H1 (cell line): ENCODE results near the gene SMARCA4. TPM values are rescaled to one million over a fixed set of nuclear protein-coding genes. Genes with fewer than 3 reads are reported as not detected.

Source experiments
- BCL11A ChIP-seq, 2 experiments: IDR thresholded peaks; one replicate each; pipeline ENCODE4 v1.6.1; 2011; ENCODE audit warnings: low read depth in 2 of 2, low read length in 2 of 2, mild to moderate bottlenecking in 2 of 2
- CTBP2 ChIP-seq: IDR thresholded peaks from 2 replicates; pipeline ENCODE4 v1.7.0; 2011; ENCODE audit warnings: borderline replicate concordance, mild to moderate bottlenecking, moderate library complexity, mixed read lengths, low read length; ENCODE audit not compliant: insufficient read depth, insufficient read length
- RXRA ChIP-seq: IDR thresholded peaks from 2 replicates; pipeline ENCODE4 v1.6.1; 2011; ENCODE audit warnings: low read depth, mild to moderate bottlenecking, low read length, moderate library complexity; ENCODE audit not compliant: insufficient read depth
- polyA plus RNA-seq, 7 experiments: library from polyadenylated mRNA; depleted of rRNA in 3 of 7; stranded (reverse) in 5 of 7; unstranded in 2 of 7; fragments of >200 nt in 5 of 7; fragments of 200-250 nt in 2 of 7; gene quantifications; 1 replicate in 5 of 7; 2 replicates in 1 of 7; 4 replicates in 1 of 7; pipeline versions ENCODE4 v1.2.1 to v1.2.3, GENCODE V29; 2011 to 2013; ENCODE audit warnings: missing spikeins in 2 of 7, mixed read lengths in 2 of 7
- total RNA-seq: library from RNA; stranded (reverse); fragmentation: NEBNext Ultra II Directional; extraction: Animal tissue kit (Norgen Biotek cat#: 25700); gene quantifications from 2 replicates; pipeline ENCODE4 v1.2.1, GENCODE V29; 2021
- TF ChIP-seq, protein P1 (sequence below): fragments of 300-600 bp; sonication (generic); IDR thresholded peaks from 2 replicates; pipeline ENCODE4 v1.7.1; 2012; ENCODE audit warnings: low read length, moderate library complexity, mild to moderate bottlenecking, inconsistent platforms; ENCODE audit not compliant: insufficient replicate concordance

SMARCA4 gene
- total and polyA plus RNA-seq, 2 of the 8 experiments (the other 6 are each of a cell fraction or from before 2014, with no cell fraction given) = 86.4 to 263 TPM

DNA sequence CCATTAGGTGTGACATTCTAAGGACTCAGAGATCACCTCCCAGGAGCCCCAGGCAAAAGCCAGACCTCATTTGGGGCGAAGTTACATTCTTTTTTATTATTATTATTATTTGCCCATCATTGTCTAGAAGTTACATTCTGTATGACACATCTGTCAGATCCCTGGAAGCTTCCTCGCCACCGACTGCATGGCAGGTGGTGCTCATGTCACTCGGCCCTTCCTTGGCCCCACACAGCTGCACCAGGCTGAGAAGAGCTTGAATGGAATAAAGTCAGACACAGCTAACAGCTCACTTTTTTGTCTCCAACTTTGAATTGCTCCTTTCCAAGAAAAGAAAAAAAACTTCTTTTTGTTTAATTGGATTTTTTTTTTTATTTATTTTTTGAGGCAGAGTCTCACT lies 87.0 kb downstream of the SMARCA4 start (continued):
- TF ChIP-seq, protein P1, sequence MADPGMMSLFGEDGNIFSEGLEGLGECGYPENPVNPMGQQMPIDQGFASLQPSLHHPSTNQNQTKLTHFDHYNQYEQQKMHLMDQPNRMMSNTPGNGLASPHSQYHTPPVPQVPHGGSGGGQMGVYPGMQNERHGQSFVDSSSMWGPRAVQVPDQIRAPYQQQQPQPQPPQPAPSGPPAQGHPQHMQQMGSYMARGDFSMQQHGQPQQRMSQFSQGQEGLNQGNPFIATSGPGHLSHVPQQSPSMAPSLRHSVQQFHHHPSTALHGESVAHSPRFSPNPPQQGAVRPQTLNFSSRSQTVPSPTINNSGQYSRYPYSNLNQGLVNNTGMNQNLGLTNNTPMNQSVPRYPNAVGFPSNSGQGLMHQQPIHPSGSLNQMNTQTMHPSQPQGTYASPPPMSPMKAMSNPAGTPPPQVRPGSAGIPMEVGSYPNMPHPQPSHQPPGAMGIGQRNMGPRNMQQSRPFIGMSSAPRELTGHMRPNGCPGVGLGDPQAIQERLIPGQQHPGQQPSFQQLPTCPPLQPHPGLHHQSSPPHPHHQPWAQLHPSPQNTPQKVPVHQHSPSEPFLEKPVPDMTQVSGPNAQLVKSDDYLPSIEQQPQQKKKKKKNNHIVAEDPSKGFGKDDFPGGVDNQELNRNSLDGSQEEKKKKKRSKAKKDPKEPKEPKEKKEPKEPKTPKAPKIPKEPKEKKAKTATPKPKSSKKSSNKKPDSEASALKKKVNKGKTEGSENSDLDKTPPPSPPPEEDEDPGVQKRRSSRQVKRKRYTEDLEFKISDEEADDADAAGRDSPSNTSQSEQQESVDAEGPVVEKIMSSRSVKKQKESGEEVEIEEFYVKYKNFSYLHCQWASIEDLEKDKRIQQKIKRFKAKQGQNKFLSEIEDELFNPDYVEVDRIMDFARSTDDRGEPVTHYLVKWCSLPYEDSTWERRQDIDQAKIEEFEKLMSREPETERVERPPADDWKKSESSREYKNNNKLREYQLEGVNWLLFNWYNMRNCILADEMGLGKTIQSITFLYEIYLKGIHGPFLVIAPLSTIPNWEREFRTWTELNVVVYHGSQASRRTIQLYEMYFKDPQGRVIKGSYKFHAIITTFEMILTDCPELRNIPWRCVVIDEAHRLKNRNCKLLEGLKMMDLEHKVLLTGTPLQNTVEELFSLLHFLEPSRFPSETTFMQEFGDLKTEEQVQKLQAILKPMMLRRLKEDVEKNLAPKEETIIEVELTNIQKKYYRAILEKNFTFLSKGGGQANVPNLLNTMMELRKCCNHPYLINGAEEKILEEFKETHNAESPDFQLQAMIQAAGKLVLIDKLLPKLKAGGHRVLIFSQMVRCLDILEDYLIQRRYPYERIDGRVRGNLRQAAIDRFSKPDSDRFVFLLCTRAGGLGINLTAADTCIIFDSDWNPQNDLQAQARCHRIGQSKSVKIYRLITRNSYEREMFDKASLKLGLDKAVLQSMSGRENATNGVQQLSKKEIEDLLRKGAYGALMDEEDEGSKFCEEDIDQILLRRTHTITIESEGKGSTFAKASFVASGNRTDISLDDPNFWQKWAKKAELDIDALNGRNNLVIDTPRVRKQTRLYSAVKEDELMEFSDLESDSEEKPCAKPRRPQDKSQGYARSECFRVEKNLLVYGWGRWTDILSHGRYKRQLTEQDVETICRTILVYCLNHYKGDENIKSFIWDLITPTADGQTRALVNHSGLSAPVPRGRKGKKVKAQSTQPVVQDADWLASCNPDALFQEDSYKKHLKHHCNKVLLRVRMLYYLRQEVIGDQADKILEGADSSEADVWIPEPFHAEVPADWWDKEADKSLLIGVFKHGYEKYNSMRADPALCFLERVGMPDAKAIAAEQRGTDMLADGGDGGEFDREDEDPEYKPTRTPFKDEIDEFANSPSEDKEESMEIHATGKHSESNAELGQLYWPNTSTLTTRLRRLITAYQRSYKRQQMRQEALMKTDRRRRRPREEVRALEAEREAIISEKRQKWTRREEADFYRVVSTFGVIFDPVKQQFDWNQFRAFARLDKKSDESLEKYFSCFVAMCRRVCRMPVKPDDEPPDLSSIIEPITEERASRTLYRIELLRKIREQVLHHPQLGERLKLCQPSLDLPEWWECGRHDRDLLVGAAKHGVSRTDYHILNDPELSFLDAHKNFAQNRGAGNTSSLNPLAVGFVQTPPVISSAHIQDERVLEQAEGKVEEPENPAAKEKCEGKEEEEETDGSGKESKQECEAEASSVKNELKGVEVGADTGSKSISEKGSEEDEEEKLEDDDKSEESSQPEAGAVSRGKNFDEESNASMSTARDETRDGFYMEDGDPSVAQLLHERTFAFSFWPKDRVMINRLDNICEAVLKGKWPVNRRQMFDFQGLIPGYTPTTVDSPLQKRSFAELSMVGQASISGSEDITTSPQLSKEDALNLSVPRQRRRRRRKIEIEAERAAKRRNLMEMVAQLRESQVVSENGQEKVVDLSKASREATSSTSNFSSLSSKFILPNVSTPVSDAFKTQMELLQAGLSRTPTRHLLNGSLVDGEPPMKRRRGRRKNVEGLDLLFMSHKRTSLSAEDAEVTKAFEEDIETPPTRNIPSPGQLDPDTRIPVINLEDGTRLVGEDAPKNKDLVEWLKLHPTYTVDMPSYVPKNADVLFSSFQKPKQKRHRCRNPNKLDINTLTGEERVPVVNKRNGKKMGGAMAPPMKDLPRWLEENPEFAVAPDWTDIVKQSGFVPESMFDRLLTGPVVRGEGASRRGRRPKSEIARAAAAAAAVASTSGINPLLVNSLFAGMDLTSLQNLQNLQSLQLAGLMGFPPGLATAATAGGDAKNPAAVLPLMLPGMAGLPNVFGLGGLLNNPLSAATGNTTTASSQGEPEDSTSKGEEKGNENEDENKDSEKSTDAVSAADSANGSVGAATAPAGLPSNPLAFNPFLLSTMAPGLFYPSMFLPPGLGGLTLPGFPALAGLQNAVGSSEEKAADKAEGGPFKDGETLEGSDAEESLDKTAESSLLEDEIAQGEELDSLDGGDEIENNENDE = no peak
- TF ChIP-seq BCL11A (IDR thresholded peaks at IDR 0.05; ENCODE audit: low read depth in 2 of 2, low read length in 2 of 2) (no peak), CTBP2 (no peak), RXRA (no peak)
